Endothelial cell of umbilical vein (primary cell): Measurements from ENCODE around the gene ATP8A2. TPM values are rescaled to one million over a fixed set of nuclear protein-coding genes. Genes with fewer than 3 reads are reported as not detected.

Experiments
- BruUV-seq: library from RNA; stranded (reverse); fragments of 400-500 nt; replicated peaks from 2 replicates; lab custom pipeline; 2021; lab: Mats Ljungman, UMichigan
- CTCF ChIA-PET: fragments of 300-600, 350-600 bp; sonication (Branson Sonifier 250); formaldehyde crosslinking; loops from one replicate; lab custom pipeline; 2021; ENCODE audit warnings: antibody characterized with exemption, inconsistent platforms; lab: Charles Lee
- POLR2A ChIA-PET: fragments of 300-600, 350-600 bp; sonication (Branson Sonifier 250); formaldehyde crosslinking; loops from one replicate; lab custom pipeline; 2021; ENCODE audit warnings: antibody characterized with exemption, inconsistent platforms; lab: Charles Lee
- DNase-seq: peaks from one replicate; pipeline ENCODE4 v3.0.0-alpha.2; 2011; ENCODE audit warnings: low read depth, low spot score
- FAIRE-seq: peaks from 2 replicates; lab custom pipeline; 2011; peaks lifted over from hg19 to GRCh38; lab: Jason Lieb, UNC
- H2AFZ ChIP-seq: 2 replicates; pipeline ENCODE4 v1.6.0; 2012; ENCODE audit warnings: low read depth, low read length, control low read depth, inconsistent platforms
- H3K27ac ChIP-seq: 2 replicates; pipeline ENCODE4 v1.5.1; 2011; ENCODE audit warnings: low read depth, mild to moderate bottlenecking, control low read depth, low read length, moderate library complexity; ENCODE audit not compliant: insufficient read depth
- H3K27me3 ChIP-seq, 2 experiments: 2 replicates each; pipeline versions ENCODE4 v1.6.0 to v1.6.1; 2011; ENCODE audit warnings: low read length in 2 of 2, mixed read lengths in 1 of 2; ENCODE audit not compliant: control insufficient read depth in 2 of 2, insufficient read depth in 2 of 2
- H3K36me3 ChIP-seq, 2 experiments: 2 replicates in 1 of 2; 3 replicates in 1 of 2; pipeline ENCODE4 v1.5.1; 2011; ENCODE audit warnings: low read length in 2 of 2, mild to moderate bottlenecking in 1 of 2, moderate library complexity in 1 of 2; ENCODE audit not compliant: control insufficient read depth in 2 of 2, insufficient read depth in 2 of 2; ENCODE audit errors: extremely low read depth in 1 of 2
- H3K4me1 ChIP-seq: 3 replicates; pipeline ENCODE4 v1.5.1; 2011; ENCODE audit warnings: mild to moderate bottlenecking, low read length; ENCODE audit not compliant: control insufficient read depth, insufficient read depth; ENCODE audit errors: extremely low read depth
- H3K4me2 ChIP-seq: 2 replicates; pipeline ENCODE4 v1.6.1; 2011; ENCODE audit warnings: low read length, control low read depth, mixed read lengths; ENCODE audit not compliant: insufficient read depth
- H3K4me3 ChIP-seq, 3 experiments: fragments of 200-600 bp in 1 of 3; sonication (generic), shearing (Covaris generic) in 1 of 3; replicated peaks in 1 of 3; 2 replicates each; pipeline ENCODE4 v1.5.1; 2011 to 2016; ENCODE audit warnings: control low read depth in 3 of 3, low read length in 3 of 3, mild to moderate bottlenecking in 2 of 3, inconsistent platforms in 1 of 3, low read depth in 1 of 3, moderate library complexity in 1 of 3; ENCODE audit not compliant: insufficient read depth in 1 of 3
- H3K79me2 ChIP-seq: 2 replicates; pipeline ENCODE4 v1.6.0; 2012; ENCODE audit warnings: low read length, inconsistent platforms; ENCODE audit not compliant: control insufficient read depth, insufficient read depth
- H3K9ac ChIP-seq: replicated peaks from 2 replicates; pipeline ENCODE3; 2011; ENCODE audit warnings: low read length, control low read depth; ENCODE audit not compliant: insufficient read depth; ENCODE audit errors: extremely low read depth
- H3K9me1 ChIP-seq: replicated peaks from 3 replicates; pipeline ENCODE4 v1.6.0; 2011; ENCODE audit warnings: mild to moderate bottlenecking, low read length; ENCODE audit not compliant: control insufficient read depth, insufficient read depth; ENCODE audit errors: extremely low read depth
- H3K9me3 ChIP-seq: replicated peaks from 2 replicates; pipeline ENCODE4 v1.5.1; 2012; ENCODE audit warnings: low read length, inconsistent platforms; ENCODE audit not compliant: control insufficient read depth, insufficient read depth
- H4K20me1 ChIP-seq: replicated peaks from 2 replicates; pipeline ENCODE3; 2011; ENCODE audit warnings: mild to moderate bottlenecking, low read length; ENCODE audit not compliant: control insufficient read depth, insufficient read depth; ENCODE audit errors: extremely low read depth
- EZH2 ChIP-seq: IDR thresholded peaks from 2 replicates; pipeline ENCODE4 v1.6.1; 2012; ENCODE audit warnings: borderline replicate concordance, low read depth, mild to moderate bottlenecking, moderate library complexity, low read length, inconsistent platforms; ENCODE audit not compliant: severe bottlenecking
- FOS ChIP-seq: IDR thresholded peaks from 2 replicates; pipeline ENCODE4 v1.6.1; 2011; ENCODE audit warnings: mild to moderate bottlenecking, low read length, moderate library complexity, borderline replicate concordance; ENCODE audit not compliant: insufficient read depth
- GATA2 ChIP-seq: IDR thresholded peaks from 2 replicates; pipeline ENCODE4 v1.7.0; 2011; ENCODE audit warnings: low read depth, mild to moderate bottlenecking, moderate library complexity, mixed read lengths, low read length; ENCODE audit not compliant: insufficient read length, insufficient read depth
- JUN ChIP-seq: IDR thresholded peaks from 2 replicates; pipeline ENCODE4 v1.6.1; 2011; ENCODE audit warnings: borderline replicate concordance, low read depth; ENCODE audit not compliant: insufficient read length, insufficient read depth
- MYC ChIP-seq: IDR thresholded peaks from one replicate; pipeline ENCODE4 v1.6.1; 2011; ENCODE audit warnings: mild to moderate bottlenecking, low read depth, low read length
- POLR2A ChIP-seq: IDR thresholded peaks from 2 replicates; pipeline ENCODE4 v1.6.1; 2012; ENCODE audit warnings: low read depth, mild to moderate bottlenecking, control low read depth, low read length
- POLR2AphosphoS5 ChIP-seq: IDR thresholded peaks from 2 replicates; pipeline ENCODE4 v1.6.1; 2012; ENCODE audit warnings: low read depth, mild to moderate bottlenecking, control low read depth, low read length, moderate library complexity; ENCODE audit not compliant: insufficient read depth
- dilution Hi-C: fragments of 300-500 bp; cut with MboI; formaldehyde crosslinking; loops from one replicate; pipeline ENCODE4 v1.15.0; 2019; ENCODE audit warnings: low sequenced_read_pairs; ENCODE audit not compliant: extremely low pct_ligation_motif_present
- intact Hi-C: fragments of 100-400 bp; cut with micrococcal nuclease; formaldehyde crosslinking; loops from one replicate; pipeline ENCODE4 v1.10.0; 2022
- polyA plus RNA-seq, 4 experiments: library from polyadenylated mRNA; depleted of rRNA in 3 of 4; stranded (reverse) in 3 of 4; unstranded in 1 of 4; fragments of >200 nt; gene quantifications; 2 replicates each; pipeline versions ENCODE4 v1.2.1 to v1.2.3, GENCODE V29; 2011 to 2012; ENCODE audit warnings: missing spikeins in 1 of 4
- total RNA-seq: library from RNA; stranded (reverse); gene quantifications from 2 replicates; pipeline ENCODE4 v1.2.3, GENCODE V29; 2021
- TF ChIP-seq, protein P1 (sequence below), 2 donors: IDR thresholded peaks; 1 replicate in 1 of 2; 2 replicates in 1 of 2; pipeline ENCODE4 v1.5.1; 2011; ENCODE audit warnings: low read length in 2 of 2, mild to moderate bottlenecking in 2 of 2, moderate library complexity in 2 of 2, control low read depth in 1 of 2, inconsistent platforms in 1 of 2, low read depth in 1 of 2; ENCODE audit not compliant: insufficient read depth in 1 of 2; ENCODE audit errors: extremely low read depth in 1 of 2
- TF ChIP-seq, protein P2 (sequence below): IDR thresholded peaks from 2 replicates; pipeline ENCODE4 v1.6.1; 2011; ENCODE audit not compliant: insufficient read depth, insufficient read length

ATP8A2 gene
- total and polyA plus RNA-seq, 2 donors (not counting 3 experiments of a cell fraction or from before 2014, with no cell fraction given): 0.11 to 0.49 TPM

DNA sequence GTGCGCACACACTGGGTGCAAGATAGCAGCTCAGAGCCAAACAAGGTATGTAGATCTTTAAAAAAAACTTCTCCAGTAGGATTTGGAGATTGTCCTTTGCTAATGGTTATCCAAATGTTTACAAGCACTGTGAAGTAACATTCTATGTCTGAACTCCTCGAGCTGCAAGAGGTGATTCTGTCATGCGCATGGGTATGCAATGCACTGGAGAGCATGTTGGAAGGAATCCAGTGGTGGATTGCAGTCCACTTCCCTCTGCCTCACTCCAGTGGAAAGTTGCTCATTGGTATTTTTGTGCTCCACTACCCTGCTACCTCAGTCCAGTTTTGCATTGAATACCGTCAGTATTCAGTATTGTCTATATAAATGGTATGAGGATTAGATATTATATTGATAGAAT lies 132.1 kb downstream of the ATP8A2 start:
- Histone ChIP-seq H3K9me3 (no peaks in the 10 kb centered on the region), H3K9ac (no peak overlapping the region), H3K4me2 (no peak overlapping the region), H2AFZ (no peak overlapping the region), H3K4me3 (no peak overlapping the region), H3K9me1 (no peaks in the 10 kb centered on the region), H3K27me3 (no peaks in the 10 kb centered on the region), H3K27ac (no peak overlapping the region), H3K79me2 (no peaks in the 10 kb centered on the region), H4K20me1 (no peaks in the 10 kb centered on the region), H3K36me3 (no peaks in the 10 kb centered on the region), H3K4me1 (no peaks in the 10 kb centered on the region)
- DNase-seq (no peak), FAIRE-seq (no peak)
- no TSS peak for BruUV-seq
- intact Hi-C loops (no loop called here), dilution Hi-C loops (no loop called here)
- TF ChIP-seq MYC: no peak
- TF ChIP-seq POLR2A: no peak
- TF ChIP-seq GATA2: no peak
- no peak for TF ChIP-seq EZH2
- TF ChIP-seq, protein P1, sequence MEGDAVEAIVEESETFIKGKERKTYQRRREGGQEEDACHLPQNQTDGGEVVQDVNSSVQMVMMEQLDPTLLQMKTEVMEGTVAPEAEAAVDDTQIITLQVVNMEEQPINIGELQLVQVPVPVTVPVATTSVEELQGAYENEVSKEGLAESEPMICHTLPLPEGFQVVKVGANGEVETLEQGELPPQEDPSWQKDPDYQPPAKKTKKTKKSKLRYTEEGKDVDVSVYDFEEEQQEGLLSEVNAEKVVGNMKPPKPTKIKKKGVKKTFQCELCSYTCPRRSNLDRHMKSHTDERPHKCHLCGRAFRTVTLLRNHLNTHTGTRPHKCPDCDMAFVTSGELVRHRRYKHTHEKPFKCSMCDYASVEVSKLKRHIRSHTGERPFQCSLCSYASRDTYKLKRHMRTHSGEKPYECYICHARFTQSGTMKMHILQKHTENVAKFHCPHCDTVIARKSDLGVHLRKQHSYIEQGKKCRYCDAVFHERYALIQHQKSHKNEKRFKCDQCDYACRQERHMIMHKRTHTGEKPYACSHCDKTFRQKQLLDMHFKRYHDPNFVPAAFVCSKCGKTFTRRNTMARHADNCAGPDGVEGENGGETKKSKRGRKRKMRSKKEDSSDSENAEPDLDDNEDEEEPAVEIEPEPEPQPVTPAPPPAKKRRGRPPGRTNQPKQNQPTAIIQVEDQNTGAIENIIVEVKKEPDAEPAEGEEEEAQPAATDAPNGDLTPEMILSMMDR (IDR thresholded peaks at IDR 0.05; ENCODE audit: extremely low read depth in 1 of 2, insufficient read depth in 1 of 2, low read depth in 1 of 2, low read length in 2 of 2): no peak
- no peak for TF ChIP-seq JUN
- TF ChIP-seq POLR2AphosphoS5: no peak
- TF ChIP-seq, protein P2, sequence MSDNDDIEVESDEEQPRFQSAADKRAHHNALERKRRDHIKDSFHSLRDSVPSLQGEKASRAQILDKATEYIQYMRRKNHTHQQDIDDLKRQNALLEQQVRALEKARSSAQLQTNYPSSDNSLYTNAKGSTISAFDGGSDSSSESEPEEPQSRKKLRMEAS: no peak
- no peak for TF ChIP-seq FOS
- ChIA-PET CTCF (no interaction called here), POLR2A (no interaction called here)
